GM23338 (cell line): ENCODE results near the gene KIF24. TPM values are rescaled to one million over a fixed set of nuclear protein-coding genes. Genes with fewer than 3 reads are reported as not detected.

ENCODE experiments used
- ATAC-seq: fragments of 200-7000 bp; cut with Tn5 transposase; 3 replicates; pipeline ENCODE4 v1.9.1; 2020
- DNase-seq: peaks from one replicate; pipeline ENCODE4 v3.0.0-alpha.2; 2015; ENCODE audit warnings: low spot score
- H2AFZ ChIP-seq: fragments of 200-600 bp; sonication (generic); 2 replicates; pipeline ENCODE4 v1.8.0; 2016; ENCODE audit warnings: antibody characterized with exemption, mild to moderate bottlenecking, moderate library complexity
- H3F3A ChIP-seq: fragments of 200-600 bp; sonication (generic); replicated peaks from 2 replicates; pipeline ENCODE4 v1.8.0; 2017; ENCODE audit warnings: antibody characterized with exemption, mixed run types, low read depth
- H3K27ac ChIP-seq: fragments of 200-600 bp; sonication (generic); 2 replicates; pipeline ENCODE4 v1.6.1; 2016; ENCODE audit warnings: low read depth
- H3K27me3 ChIP-seq: fragments of 200-600 bp; sonication (generic); 2 replicates; pipeline ENCODE4 v1.8.0; 2016; ENCODE audit warnings: mild to moderate bottlenecking, mixed run types, moderate library complexity; ENCODE audit not compliant: insufficient read depth
- H3K36me3 ChIP-seq: fragments of 200-600 bp; sonication (generic); 2 replicates; pipeline ENCODE4 v1.8.0; 2016; ENCODE audit warnings: mild to moderate bottlenecking; ENCODE audit not compliant: insufficient read depth
- H3K4me1 ChIP-seq: fragments of 200-600 bp; sonication (generic); 2 replicates; pipeline ENCODE4 v1.8.0; 2016; ENCODE audit warnings: mild to moderate bottlenecking, moderate library complexity; ENCODE audit not compliant: insufficient read depth
- H3K4me2 ChIP-seq: fragments of 200-600 bp; sonication (generic); 2 replicates; pipeline ENCODE4 v1.7.1; 2017; ENCODE audit warnings: mixed run types
- H3K4me3 ChIP-seq: fragments of 200-600 bp; sonication (generic); 2 replicates; pipeline ENCODE4 v1.6.1; 2016; ENCODE audit warnings: mixed run types
- H3K79me2 ChIP-seq: fragments of 200-600 bp; sonication (generic); replicated peaks from 2 replicates; pipeline ENCODE4 v1.8.0; 2017; ENCODE audit warnings: mild to moderate bottlenecking; ENCODE audit not compliant: insufficient read depth
- H3K9me2 ChIP-seq: fragments of 200-600 bp; sonication (generic); 2 replicates; pipeline ENCODE4 v1.8.0; 2017; ENCODE audit not compliant: insufficient read depth
- H4K20me1 ChIP-seq: fragments of 200-600 bp; sonication (generic); replicated peaks from 2 replicates; pipeline ENCODE4 v1.8.0; 2017; ENCODE audit warnings: mild to moderate bottlenecking; ENCODE audit not compliant: insufficient read depth
- H3K27ac Mint-ChIP-seq: 2 replicates; pipeline ENCODE4 v1.8.0; 2020; ENCODE audit warnings: inconsistent platforms, mild to moderate bottlenecking, moderate library complexity, mixed read lengths
- H3K27me3 Mint-ChIP-seq: 3 replicates; pipeline ENCODE4 v1.8.0; 2022; ENCODE audit warnings: low read depth, mild to moderate bottlenecking, moderate library complexity, mixed read lengths, inconsistent platforms; ENCODE audit not compliant: insufficient read depth, poor library complexity
- H3K36me3 Mint-ChIP-seq: 3 replicates; pipeline ENCODE4 v1.8.0; 2021; ENCODE audit warnings: low read depth, mild to moderate bottlenecking, inconsistent platforms, moderate library complexity, mixed read lengths
- H3K4me1 Mint-ChIP-seq: 3 replicates; pipeline ENCODE4 v1.8.0; 2020; ENCODE audit warnings: mild to moderate bottlenecking, inconsistent platforms, mixed read lengths
- H3K4me3 Mint-ChIP-seq: 3 replicates; pipeline ENCODE4 v1.8.0; 2021; ENCODE audit warnings: moderate library complexity, mild to moderate bottlenecking, inconsistent platforms, mixed read lengths
- H3K9me3 Mint-ChIP-seq: 3 replicates; pipeline ENCODE4 v1.8.0; 2020; ENCODE audit warnings: moderate library complexity, mild to moderate bottlenecking, inconsistent platforms, mixed read lengths
- CREB1 ChIP-seq: fragments of 250-450 bp; sonication (Bioruptor Pico); IDR thresholded peaks from 2 replicates; pipeline ENCODE4 v1.5.0; 2020; ENCODE audit warnings: low read depth, mild to moderate bottlenecking, moderate library complexity
- CTCF ChIP-seq, 2 experiments: fragments of 200-600 bp in 1 of 2; sonication (generic) in 1 of 2; conservative IDR thresholded peaks; 2 replicates each; pipeline versions ENCODE4 v1.5.1 to v1.6.1; 2016 to 2017; ENCODE audit warnings: antibody characterized with exemption in 2 of 2, low read depth in 2 of 2, mild to moderate bottlenecking in 2 of 2, moderate library complexity in 1 of 2
- ETS1 ChIP-seq: IDR thresholded peaks from 2 replicates; pipeline ENCODE4 v1.6.1; 2016; ENCODE audit warnings: antibody characterized with exemption
- EZH2 ChIP-seq: fragments of 200-600 bp; sonication (generic); IDR thresholded peaks from one replicate; pipeline ENCODE4 v1.8.0; 2017; ENCODE audit warnings: antibody characterized with exemption, mild to moderate bottlenecking, low read depth; ENCODE audit not compliant: unreplicated experiment
- JUNB ChIP-seq: IDR thresholded peaks from one replicate; pipeline ENCODE4 v1.6.1; 2016; ENCODE audit warnings: antibody characterized with exemption; ENCODE audit not compliant: unreplicated experiment
- POLR2AphosphoS5 ChIP-seq: IDR thresholded peaks from 2 replicates; pipeline ENCODE4 v1.6.1; 2016; ENCODE audit warnings: antibody characterized with exemption, low read depth
- REST ChIP-seq: IDR thresholded peaks from one replicate; pipeline ENCODE4 v1.6.1; 2018; ENCODE audit warnings: antibody characterized with exemption; ENCODE audit not compliant: unreplicated experiment
- STAT1 ChIP-seq: IDR thresholded peaks from one replicate; pipeline ENCODE4 v1.6.1; 2016; ENCODE audit warnings: antibody characterized with exemption; ENCODE audit not compliant: unreplicated experiment
- ZNF331 ChIP-seq: fragments of 250-450 bp; sonication (Bioruptor Pico); IDR thresholded peaks from 2 replicates; pipeline ENCODE4 v1.5.0; 2020; ENCODE audit warnings: low read depth, mild to moderate bottlenecking, moderate library complexity
- polyA plus RNA-seq: library from polyadenylated mRNA; unstranded; fragments of >200 nt; fragmentation: Nextera tagmentation; extraction: Ambion mirVana; gene quantifications from 2 replicates; pipeline ENCODE4 v1.2.1, GENCODE V29; 2016
- total RNA-seq: library from RNA; depleted of rRNA; stranded (reverse); fragments of >200 nt; shearing (Covaris generic); gene quantifications from 2 replicates; pipeline ENCODE4 v1.2.3, GENCODE V29; 2014

The KIF24 gene
- total and polyA plus RNA-seq, 2 experiments from 2014 or later, result 1.3 to 4.4 TPM

GRCh38 chr9:34375901-34376595 is 47.0 kb upstream of the KIF24 start:
- Histone ChIP-seq H3K4me3 (peak overlapping the region; percentile 81), H3K4me1 (peaks cover 25% of the 10 kb centered on the region), H4K20me1 (no peaks in the 10 kb centered on the region), H3K27ac (no peak overlapping the region), H2AFZ (peak overlapping the region; percentile 89), H3K79me2 (no peaks in the 10 kb centered on the region), H3K27me3 (peaks cover 30% of the 10 kb centered on the region), H3K9me2 (no peaks in the 10 kb centered on the region), H3F3A (no peaks in the 10 kb centered on the region; the same call in 1 of the 2 replicates), H3K36me3 (no peaks in the 10 kb centered on the region), H3K4me2 (peak overlapping the region; percentile 90)
- peaks cover 23% of the 10 kb centered on the region for H3K4me1 Mint-ChIP-seq
- no peak overlapping the region for H3K27ac Mint-ChIP-seq
- peak overlapping the region; percentile 83 for H3K4me3 Mint-ChIP-seq
- H3K36me3 Mint-ChIP-seq, result peaks cover 9% of the 10 kb centered on the region
- ATAC-seq (peak; percentile 22), DNase-seq (peak; percentile 76)
- TF ChIP-seq CTCF (conservative IDR thresholded peaks at IDR 0.05; ENCODE audit: low read depth in 2 of 2) (peak in 1 of 2 experiments; percentile 49; a peak in 3 of 4 replicates), JUNB (no peak)
- no peaks in the 10 kb centered on the region; the same call in 2 of the 3 replicates for H3K9me3 Mint-ChIP-seq
- H3K27me3 Mint-ChIP-seq, result peaks cover 31% of the 10 kb centered on the region

GRCh38 chr9:34374905-34375552 is 46.0 kb upstream of the KIF24 start:
- Histone ChIP-seq H3K79me2 (no peaks in the 10 kb centered on the region), H3K4me3 (peak overlapping the region; percentile 81), H3K27me3 (peaks cover 21% of the 10 kb centered on the region), H2AFZ (no peak overlapping the region), H3K27ac (no peak overlapping the region), H3K4me1 (peaks cover 20% of the 10 kb centered on the region), H3K4me2 (peak overlapping the region; percentile 90), H3F3A (no peaks in the 10 kb centered on the region; the same call in 1 of the 2 replicates), H3K36me3 (no peaks in the 10 kb centered on the region), H3K9me2 (no peaks in the 10 kb centered on the region), H4K20me1 (no peaks in the 10 kb centered on the region)
- peaks cover 23% of the 10 kb centered on the region for H3K4me1 Mint-ChIP-seq
- DNase-seq (peak; percentile 76), ATAC-seq (no peak)
- H3K27me3 Mint-ChIP-seq, result peaks cover 23% of the 10 kb centered on the region
- peaks cover 18% of the 10 kb centered on the region for H3K36me3 Mint-ChIP-seq
- H3K9me3 Mint-ChIP-seq, result no peaks in the 10 kb centered on the region; the same call in 2 of the 3 replicates
- H3K4me3 Mint-ChIP-seq, result peak overlapping the region; percentile 83; the same call in 2 of the 3 replicates
- TF ChIP-seq EZH2, result no peak
- no peak for TF ChIP-seq CTCF (conservative IDR thresholded peaks at IDR 0.05; ENCODE audit: low read depth in 2 of 2)
- no peak for TF ChIP-seq JUNB
- no peak for TF ChIP-seq ZNF331 (CRISPR knock-in tag)
- no peak for TF ChIP-seq CREB1 (CRISPR knock-in tag)
- TF ChIP-seq POLR2AphosphoS5, result no peak
- no peak for TF ChIP-seq REST
- no peak for TF ChIP-seq STAT1
- TF ChIP-seq ETS1, result no peak
- no peak overlapping the region for H3K27ac Mint-ChIP-seq
